Heart left ventricle (tissue), 13 donors: ENCODE results near the gene EPHB1.

Source experiments
- POLR2A ChIP-seq, 2 donors: fragments of 450-650 bp; IDR thresholded peaks; one replicate each; pipeline ENCODE4 v1.6.1; 2017; ENCODE audit warnings: antibody characterized with exemption in 2 of 2, mild to moderate bottlenecking in 2 of 2, moderate library complexity in 2 of 2
- TF ChIP-seq, protein P1 (sequence below), 12 donors: fragments of 200-600 bp; sonication (generic) in 4 of 12; IDR thresholded peaks; one replicate each; pipeline versions ENCODE4 v1.5.0 to v1.8.0; 2018 to 2022; ENCODE audit warnings: antibody characterized with exemption in 12 of 12, mild to moderate bottlenecking in 5 of 12
- donor health status: ischemic (EF 13 %, LVEDD 7.1; RV severe dilation, severe dysfunction).
- donor health status: DM: no; HTN: yes; CAD: no.
- donor health status: DM: no; HTN: no; CAD: no.
- donor health status: ischemic (EF 25% LVEDD 6.9; RV normal size, moderate dysfunction).
- donor health status: ischemic (EF 25% LVEDD 5.7; RV mildly dilated, moderate dysfunction).
- donor health status: ischemic (EF 35%, LVEDD 5.7; RV mildly dilated, moderate dysfunction).
- donor health status: nonischemic (EF 11% LVEDD 7.7; RV severe dilation, severe dysfunction).
- donor health status: DM: yes; HTN: yes; CAD: no.
- donor health status: PGD.
- donor health status: ischemic (EF 29% LVEDD 5.4; RV normal size, mild dysfunction).
- donor health status: nonischemic (EF 23%, LVEDD 6.1; RV moderate dilation, normal function).

DNA sequence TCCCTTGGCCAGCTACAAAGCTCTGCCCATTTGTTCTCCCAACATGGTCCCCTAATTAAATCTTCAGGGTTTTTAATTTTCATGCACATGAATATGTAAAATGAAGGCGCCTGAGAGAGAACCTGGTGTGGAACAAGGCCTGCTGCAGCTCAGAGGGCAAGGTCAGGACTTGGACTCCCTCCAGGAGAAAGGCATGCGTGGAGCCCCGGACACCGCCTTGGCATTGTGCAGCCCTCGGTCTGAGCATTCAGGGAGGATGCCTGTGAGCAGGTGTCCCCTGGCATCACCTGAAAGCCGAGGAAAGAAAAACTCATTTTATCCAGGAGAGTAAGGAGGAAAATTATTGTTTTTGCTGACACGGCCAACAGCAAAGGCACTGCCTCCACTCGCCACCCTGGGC, 33.8 kb upstream of the EPHB1 start:
- TF ChIP-seq, protein P1, sequence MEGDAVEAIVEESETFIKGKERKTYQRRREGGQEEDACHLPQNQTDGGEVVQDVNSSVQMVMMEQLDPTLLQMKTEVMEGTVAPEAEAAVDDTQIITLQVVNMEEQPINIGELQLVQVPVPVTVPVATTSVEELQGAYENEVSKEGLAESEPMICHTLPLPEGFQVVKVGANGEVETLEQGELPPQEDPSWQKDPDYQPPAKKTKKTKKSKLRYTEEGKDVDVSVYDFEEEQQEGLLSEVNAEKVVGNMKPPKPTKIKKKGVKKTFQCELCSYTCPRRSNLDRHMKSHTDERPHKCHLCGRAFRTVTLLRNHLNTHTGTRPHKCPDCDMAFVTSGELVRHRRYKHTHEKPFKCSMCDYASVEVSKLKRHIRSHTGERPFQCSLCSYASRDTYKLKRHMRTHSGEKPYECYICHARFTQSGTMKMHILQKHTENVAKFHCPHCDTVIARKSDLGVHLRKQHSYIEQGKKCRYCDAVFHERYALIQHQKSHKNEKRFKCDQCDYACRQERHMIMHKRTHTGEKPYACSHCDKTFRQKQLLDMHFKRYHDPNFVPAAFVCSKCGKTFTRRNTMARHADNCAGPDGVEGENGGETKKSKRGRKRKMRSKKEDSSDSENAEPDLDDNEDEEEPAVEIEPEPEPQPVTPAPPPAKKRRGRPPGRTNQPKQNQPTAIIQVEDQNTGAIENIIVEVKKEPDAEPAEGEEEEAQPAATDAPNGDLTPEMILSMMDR (IDR thresholded peaks at IDR 0.05), result no peak
- TF ChIP-seq POLR2A (IDR thresholded peaks at IDR 0.05), result no peak
